GM21515 (cell line): ENCODE results near the gene TNNT2.

Source experiments
- ATAC-seq: cut with Tn5 transposase; IDR thresholded peaks from one replicate; pipeline ENCODE4 v1.9.1; 2021; ENCODE audit not compliant: unreplicated experiment

The TNNT2 gene

DNA sequence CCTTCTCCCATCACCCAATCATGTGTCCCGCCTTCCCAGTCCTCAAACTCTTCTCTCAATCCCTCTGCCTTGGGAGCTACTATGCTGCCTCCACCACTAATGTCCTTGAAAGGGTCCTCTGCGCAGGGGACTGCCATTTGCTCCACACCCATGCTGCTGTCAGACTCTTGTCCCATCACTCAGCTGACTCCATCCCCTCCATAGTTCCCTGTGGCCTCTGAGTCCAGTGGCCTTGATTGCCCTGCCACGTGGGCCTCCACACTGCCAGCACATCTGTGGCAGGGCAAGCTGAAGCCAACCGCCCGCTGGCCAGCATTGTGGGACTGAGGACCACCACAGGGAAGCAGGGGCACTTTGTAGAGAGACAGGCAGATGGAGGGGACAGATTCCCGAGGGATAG, 1.3 kb upstream of the TNNT2 start:
- no peak for ATAC-seq

DNA sequence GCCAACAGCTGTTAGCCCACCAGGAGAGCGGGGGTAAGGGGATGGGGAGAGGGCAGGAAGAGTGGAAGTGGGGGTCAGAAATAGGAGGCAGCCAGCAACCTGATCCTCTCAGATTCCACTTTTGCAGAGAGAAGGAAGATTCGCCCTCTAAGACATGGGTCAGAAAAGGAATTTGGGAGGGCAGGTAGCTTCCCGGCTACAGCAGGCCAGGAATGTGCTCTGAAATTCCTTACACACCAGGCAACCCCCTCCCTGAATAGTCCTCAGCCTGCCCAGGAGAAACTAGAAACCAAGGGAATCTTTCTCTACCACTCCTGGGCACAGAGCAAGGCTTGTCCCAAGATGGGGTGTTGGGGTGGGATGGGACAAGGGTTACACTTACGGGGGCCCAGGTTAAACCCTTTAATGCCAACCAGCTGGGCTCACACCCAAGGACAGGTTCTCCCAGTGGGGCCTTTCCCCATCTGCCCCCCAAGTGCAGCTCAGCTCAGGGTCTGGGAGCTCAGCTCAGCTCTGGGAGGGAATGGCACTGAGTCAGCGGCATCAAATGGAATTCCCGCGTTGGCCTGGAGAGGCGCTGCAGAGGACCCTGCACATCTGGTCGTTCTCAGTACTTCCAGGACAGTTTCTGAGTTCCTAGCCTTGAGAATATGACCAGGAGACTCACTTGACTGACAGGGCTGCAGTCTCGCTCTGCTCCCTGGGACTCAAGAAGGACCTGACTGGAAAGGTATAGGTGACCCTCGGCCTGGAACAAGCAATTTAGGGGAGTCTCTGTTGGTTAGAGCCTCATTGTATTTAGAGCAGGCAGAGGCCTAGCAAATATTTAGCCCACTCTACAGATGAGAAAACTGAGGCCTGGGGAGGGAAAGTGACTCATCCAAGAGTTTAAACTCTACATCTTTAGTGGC, 761 bp downstream of the TNNT2 start:
- peak; percentile 53 for ATAC-seq

DNA sequence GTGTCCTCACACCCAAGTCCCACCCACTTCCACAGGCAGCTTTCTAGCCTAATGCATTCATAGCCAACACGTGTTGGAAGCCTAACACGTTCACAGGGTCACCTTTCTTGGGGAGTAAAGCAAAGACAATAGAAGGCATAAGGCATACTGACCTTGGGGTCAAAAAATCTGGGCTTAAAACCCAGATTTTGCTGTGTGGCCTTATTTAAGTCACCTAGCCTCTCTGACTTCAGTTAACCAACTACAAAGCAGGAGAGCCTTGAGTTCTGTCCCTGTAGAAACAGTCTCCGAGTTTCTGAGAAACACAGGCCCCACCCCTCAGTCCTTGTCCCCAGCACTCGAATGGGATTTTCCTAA, 1.4 kb downstream of the TNNT2 start:
- ATAC-seq, result no peak

DNA sequence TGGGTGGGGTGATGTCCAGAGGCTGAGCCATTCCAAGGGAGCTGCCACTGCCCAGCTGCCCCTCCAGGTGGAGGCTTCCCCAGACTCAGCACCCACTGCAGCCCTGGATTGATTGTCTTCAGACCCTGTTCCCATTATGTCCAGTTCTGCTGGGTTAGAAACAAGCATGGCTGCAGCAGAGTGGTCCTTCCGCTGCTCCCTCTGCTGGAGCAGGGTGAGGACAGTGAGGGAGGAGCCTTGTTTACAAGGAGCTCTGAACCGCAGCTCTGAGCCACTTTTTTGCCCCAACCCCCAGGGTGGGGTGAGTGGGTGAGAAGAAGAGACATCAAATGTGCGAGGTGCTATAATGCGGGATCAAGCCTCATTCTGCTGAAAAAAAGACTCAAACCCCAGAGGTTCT, 2.3 kb downstream of the TNNT2 start:
- ATAC-seq, result no peak

DNA sequence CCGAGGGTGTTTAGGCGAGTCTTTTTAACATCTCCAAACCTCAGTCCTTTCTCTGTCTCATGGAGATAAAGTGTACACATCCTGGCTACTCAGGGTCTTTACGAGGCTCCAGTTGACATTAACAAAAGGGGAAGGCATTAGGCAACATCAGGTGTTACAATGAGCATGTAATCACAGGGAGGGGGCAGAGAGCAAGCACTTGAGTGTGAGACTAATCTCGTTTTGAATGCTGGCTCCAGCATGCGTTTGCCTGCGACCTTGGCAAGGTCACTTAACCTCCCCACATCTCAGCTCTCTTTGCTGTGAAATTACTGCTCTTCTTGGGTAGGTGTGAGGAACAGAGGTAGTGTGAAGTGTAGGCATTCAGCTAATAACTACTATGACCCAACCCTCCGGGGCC, 3.1 kb downstream of the TNNT2 start:
- no peak for ATAC-seq

DNA sequence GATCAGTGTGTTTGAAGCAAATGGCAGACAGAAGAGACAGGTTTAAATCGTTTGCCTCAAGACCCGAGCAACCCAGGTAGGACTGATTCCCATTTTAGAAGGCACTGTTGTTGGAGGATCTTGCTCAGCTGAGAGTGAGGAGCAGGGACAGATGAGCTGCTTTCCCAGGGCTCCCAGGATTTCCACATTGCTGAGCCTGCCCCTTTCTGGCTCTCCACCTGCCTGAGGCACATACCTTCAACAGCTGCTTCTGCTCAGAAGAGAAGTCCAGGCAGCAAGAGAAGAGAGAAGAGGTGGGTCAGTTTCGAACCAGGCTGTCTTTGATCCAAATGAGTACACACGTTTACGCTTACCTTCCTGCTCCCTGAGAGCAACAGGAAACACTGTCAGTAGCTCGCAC, 5.7 kb downstream of the TNNT2 start:
- ATAC-seq, result no peak

DNA sequence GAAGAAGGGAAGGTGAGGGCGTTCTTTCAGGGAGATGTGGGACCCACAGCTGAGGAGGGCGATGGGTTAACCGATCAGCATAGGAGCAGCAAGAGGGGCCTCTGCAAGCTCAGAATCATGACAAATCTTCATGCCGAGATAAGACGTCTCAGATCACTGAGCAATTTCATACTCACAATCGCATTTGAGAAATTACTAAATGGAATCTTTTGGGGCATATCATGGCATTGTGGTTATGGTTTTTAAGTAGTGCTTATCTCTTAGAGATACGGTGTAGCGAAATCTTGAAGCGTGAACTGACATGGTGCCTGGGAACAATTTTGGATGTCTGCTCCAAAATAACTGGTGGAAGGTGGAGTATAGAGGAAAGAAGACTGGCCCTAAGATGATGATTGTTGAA, 6.2 kb downstream of the TNNT2 start:
- ATAC-seq, result no peak

DNA sequence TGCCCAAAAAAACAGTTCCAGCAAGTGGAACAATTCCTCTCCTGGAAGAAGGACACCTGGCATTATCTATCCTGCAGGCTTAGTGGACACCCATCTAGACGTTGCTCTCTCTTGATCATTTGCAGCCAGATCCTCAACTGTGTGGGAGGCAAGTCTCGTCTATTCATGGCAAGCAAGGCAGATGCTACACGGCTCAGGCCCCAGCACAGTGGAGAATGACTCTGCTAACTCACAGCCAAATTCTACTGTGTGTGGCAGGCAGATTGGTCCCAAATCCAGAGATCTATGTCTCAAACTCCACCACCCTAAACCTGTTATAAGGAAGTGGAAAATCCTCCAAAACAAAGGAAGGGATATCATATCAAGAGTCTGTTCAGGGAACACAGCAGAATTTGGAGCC, 7.0 kb downstream of the TNNT2 start:
- no peak for ATAC-seq

DNA sequence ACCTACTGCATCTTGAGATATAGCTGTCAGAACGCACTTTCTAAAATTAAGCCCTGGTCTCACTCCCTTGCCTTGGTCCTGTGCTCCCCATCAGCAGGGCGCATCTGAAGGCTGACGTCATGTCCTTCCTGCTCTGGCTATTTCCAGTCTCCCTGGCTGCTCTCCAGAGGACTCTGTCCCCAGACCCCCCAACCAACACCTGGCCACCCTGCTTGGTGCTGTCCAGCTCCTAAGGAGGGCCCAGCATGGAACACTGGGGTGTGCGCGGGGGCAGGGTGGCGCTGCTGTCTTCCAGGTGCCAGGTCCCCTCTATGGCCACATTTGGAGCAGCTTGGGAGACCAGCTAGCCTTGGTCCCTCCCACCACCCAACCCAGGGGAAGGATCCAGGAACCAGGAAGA, 8.3 kb downstream of the TNNT2 start:
- no peak for ATAC-seq

DNA sequence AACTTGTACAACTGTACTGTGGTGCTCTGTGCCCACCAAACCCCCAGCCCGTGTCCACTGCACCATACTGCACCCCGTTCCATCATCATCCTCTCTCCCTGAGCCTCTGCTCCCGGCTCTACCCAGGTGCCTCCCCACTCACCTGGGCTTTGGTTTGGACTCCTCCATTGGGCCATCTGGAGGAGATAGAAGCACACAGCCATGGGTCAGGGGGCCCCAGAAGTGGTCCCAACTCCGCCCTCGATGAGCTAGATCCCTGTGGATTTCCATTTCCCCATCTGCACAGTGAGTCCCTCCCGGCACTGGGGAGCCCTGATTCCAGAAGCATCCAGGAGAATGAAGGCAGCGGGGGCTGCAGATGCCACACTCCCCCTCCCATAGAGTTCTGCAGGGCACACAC, 10.8 kb downstream of the TNNT2 start:
- no peak for ATAC-seq

DNA sequence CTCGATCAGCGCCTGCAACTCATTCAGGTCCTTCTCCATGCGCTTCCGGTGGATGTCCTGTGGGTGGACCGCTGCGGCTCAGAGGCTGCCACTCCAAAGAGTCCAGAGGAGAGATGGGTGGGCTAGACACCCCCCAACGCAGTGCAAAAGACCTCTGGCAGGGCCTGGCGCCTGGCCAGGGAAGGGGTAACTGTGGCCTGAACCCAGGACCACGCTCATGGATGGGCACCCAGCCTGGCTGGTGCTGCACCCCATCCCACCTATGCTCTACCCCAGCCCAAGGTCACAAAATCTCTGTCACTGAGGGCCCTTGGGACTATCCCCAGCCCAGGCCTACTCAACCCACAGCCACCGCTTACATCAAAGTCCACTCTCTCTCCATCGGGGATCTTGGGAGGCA, 12.2 kb downstream of the TNNT2 start:
- no peak for ATAC-seq

DNA sequence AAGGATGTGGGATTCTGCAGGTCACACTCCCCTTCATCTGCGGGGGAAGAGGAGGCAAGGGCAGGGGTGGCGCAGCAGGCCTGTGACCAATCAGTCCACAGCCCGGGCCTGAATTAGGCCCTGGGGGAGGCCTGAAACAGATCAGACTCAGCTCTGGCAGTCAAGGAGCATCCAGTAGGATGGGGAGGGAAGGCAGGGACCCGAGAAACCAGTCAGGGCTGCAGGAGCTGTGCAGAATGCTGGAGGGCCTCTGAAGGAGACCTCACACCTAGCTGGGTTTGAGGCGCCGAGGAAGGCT, 12.7 kb downstream of the TNNT2 start:
- no peak for ATAC-seq

DNA sequence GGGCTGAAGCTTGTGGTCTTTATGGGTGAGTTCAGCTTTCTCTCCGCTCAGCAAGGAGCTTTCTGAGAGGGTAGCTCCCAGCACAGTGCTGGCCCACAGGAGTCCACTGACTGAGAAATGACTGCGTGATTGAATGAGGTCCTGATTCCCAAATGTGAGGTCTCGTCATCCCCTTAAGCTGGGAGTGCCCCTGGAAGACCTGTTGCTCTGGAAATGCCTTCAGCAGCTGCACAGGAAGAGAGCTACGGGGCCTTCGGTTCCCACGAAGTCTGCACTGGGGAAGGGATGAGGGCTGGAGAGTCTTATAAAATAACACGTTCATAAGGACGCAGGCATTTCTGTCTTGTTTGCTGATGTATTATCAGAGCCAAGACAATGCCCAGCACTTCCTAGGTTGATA, 14.0 kb downstream of the TNNT2 start:
- ATAC-seq, result no peak

DNA sequence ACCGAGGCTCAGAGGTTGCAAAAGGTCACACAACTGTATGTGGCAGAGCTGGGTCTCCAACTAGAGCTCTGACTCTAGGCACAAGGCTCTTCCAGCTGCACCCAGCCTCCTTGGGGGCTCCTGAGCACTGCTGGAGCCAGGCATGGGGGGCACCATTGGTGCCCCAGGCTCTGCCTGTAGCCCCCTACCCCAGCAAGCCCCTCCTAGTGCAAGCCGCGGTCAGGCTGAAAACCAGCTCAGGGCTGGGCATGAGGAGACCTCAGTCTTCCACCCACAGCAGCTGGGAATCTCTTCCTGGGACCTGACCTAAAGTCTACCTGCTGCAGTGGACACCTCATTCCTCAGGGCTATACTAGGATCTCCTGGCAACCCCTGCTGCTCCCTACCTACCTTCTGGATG, 14.6 kb downstream of the TNNT2 start:
- no peak for ATAC-seq

DNA sequence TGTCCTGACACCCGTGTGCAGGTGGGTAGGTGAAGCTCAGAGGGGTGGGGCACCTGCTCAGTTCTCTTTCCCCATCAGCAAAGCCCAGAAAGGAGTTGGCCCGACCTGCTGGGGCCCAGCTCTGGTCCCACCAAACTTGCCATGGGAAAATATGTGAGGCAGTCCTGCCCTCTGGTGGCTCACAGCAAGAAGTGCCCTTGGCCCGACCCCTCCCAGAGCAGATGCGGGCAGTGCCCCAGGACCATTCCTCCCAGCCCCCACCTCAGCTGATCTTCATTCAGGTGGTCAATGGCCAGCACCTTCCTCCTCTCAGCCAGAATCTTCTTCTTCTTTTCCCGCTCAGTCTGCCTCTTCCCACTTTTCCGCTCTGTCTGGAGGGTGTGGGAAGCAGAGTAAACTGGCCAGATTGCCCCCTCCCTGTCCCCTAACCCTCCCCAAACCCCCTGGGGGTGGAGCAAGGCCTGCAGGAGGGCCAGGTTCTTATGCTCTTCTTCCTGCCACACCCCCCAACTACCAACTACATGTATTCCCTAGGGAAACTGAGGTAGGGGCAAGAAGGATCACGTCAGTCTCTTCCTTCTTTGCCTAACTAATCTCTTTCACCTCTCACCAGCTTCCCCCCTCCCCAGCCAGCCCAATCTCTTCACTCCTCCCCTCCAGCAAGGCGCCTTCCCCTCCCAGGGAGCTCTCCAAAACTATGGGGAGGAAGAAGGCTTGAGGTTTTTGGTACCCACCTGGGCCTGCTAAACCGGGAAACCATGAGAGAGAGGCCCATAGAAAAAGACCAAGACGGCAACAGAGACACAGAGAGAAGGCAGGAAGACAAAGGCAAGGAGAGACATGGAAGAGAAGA, 15.6 kb downstream of the TNNT2 start:
- no peak for ATAC-seq

DNA sequence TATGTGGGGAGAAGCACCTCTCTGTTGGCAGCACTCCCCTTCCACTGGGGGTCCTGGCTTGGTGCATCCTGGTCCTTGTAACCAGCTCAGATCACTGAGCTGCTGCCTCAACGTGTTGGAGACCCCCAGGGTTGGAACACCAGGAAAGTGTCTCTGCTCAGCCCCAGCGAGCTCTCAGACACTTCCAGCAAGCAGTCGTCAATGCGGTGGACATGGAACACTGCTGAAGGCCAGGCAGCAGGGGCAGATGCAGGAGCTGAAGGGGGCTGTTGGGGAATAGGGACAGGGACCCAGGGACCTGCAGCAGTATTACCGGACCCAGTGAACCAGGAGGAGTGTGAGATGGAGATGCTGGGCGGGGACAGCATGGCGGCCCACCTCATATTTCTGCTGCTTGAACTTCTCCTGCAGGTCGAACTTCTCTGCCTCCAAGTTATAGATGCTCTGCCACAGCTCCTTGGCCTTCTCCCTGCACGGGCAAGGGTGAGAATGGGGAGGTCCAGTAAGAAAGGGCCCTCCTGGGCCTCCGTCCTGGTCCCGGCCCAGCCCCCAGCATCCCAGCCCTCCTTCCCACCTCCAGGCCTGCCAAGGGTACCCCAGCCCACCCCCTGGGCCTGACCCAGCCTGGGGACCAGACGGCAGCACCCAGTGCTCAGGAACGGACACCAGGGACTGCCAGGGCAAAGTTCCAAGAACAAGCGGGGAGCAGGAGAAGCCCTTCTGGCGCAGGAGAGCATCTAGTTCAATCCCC, 16.4 kb downstream of the TNNT2 start:
- ATAC-seq, result no peak

DNA sequence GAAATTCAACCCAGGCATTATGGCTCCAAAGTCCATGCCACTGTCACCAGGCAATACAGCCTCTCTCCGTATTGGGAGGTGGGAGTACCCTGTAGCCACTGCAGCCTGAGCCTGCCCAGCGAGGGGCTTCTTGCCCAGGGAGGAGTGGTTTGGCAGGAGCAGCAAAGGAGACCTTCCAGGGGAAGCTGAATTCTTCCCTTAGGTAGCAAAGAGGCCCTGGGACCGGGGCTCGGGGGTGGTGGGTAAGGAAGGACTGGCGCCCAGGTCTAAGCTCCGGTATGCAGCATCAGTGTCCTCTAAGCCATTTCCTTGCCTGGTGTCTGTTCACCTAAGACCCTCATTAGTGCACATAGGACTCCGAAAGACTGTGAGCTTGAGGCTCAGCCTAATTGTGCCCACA, 17.0 kb downstream of the TNNT2 start:
- ATAC-seq, result no peak

DNA sequence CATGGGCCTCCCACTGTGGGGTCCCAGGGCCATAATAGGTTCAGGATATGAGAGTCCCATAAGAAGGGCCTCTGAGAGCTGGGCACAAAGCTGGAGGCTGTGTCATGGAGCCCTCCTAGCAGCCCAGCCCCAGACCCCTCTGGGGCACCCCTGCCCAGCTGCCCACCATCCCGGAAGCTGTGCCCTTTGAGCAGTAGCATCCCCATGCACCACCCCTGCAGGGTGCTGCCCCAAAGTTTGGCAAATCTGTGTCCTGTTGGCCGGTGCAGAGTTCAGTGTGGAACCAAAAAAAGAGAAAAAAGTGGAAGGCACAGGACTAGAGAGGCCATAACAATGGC, 17.6 kb downstream of the TNNT2 start:
- no peak for ATAC-seq

DNA sequence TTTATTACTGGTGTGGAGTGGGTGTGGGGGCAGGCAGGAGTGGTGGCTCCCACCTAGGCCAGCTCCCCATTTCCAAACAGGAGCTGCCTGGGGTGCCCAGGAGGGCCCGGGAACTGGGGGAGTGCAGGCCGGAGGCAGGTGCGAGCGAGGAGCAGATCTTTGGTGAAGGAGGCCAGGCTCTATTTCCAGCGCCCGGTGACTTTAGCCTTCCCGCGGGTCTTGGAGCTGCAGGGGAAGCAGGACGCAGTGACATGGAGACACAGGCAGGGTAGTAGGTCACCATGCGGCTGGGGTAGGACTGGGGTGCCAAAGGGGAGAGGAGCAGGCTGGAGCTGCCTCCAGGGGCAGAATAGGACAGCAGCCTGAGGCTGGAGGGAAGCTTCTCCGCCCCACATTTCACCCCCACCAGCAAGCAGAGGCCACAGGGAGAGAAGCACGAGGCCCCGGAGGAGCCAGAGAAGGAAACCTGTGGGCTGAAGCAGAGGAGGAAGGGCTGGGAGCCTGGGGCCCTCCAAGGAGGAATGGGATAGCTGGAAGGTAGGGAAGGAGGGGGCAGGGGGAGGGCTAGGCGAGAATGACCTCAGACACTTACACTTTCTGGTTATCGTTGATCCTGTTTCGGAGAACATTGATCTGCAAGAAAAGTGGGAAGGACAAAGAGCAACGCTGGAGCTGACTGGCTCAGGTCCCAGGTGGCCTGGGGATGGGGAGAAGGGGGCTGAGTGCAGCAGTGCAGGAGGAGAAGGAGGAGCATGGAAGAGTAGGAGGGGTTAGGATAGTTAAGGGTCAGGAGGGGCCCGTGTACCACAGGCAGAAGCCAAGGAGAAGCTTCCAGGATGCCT, 18.2 kb downstream of the TNNT2 start:
- no peak for ATAC-seq

DNA sequence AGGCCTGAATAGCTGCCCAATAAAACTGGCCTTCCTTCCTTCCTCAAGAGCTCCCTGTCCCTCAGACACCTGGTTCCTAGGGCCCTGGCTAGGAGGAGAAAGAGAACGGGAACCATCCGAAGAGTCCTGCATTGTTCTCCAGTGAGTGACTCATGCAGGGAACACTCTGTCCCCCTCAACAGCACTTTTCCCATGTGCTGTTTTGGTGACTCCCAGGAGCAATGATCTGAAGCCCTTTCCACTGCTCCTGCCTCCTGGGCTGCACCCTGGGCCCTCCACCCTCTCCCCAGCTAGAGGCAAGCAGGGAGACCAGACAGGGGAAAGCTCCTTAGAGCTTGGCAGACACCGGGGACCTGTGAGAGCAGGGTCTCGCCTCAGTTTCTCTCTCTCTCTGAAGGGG, 18.9 kb downstream of the TNNT2 start:
- ATAC-seq, result no peak
